ENCODE data around the gene FDXR. TPM values are rescaled to one million over a fixed set of nuclear protein-coding genes. Genes with fewer than 3 reads are reported as not detected.

FDXR gene
- total and polyA plus RNA-seq, 2 donors (not counting 1 experiment from before 2014, with no cell fraction given) = 4.6 to 7.0 TPM

DNA sequence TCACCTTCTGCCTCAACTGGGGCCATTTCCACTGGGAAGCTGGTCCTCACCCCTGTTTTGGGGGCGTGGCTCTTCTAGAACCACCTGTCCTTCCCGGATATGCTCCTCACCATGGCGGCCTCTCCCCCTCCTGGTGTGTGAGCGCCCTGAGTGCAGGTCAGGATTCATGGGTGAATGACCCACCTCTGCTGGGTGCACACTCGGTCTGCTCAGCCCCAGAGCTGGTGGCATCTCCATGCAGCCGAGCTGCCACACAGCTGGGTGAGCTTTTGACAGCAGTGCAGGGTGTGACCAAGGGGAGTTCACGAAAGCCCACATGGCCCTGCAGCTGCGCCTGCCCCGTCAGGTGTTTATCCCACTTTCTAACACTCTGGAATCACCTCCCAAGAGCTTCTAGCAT is 40.4 kb downstream of the FDXR start:
- ChIA-PET CTCF (interaction anchor here (0.6 to 2.3 kb wide), 5 partner anchors 10 to 87 kb away, joined by 3 to 8 read pairs (median 5); no protein-coding TSS in a partner anchor), POLR2A (interaction anchor here (0.6 kb wide), 1 partner anchor 487 kb away, joined by 5 read pairs; no protein-coding TSS in a partner anchor)
- peaks cover 0 to 8% (median 0%) of the 10 kb centered on the region in 3 donors for H3K9me3 ChIP-seq (ENCODE audit: control extremely low read depth in 1 of 3, control insufficient read depth in 2 of 3, insufficient read depth in 1 of 3, low read length in 2 of 3)
- peak; percentile 51 for ATAC-seq (ENCODE audit: low read depth)
- H3K4me1 ChIP-seq (ENCODE audit: control insufficient read depth in 2 of 2, insufficient read depth in 2 of 2, low read length in 2 of 2) = peaks cover 26 to 38% of the 10 kb centered on the region in 2 donors
- DNase-seq = peak; percentile 33
- no peak overlapping the region for H3K4me3 ChIP-seq (ENCODE audit: control extremely low read depth in 1 of 5, extremely low read depth in 1 of 5, insufficient read depth in 1 of 5, low read depth in 2 of 5, low read length in 4 of 5)
- no peak overlapping the region for H3K9ac ChIP-seq (ENCODE audit: low read length)
- Mint-ChIP-seq H3K27me3 (no peaks in the 10 kb centered on the region), H3K9me3 (ENCODE audit: insufficient read depth) (no peaks in the 10 kb centered on the region), H3K4me3 (peak overlapping the region; percentile 13), H3K4me1 (peaks cover 39% of the 10 kb centered on the region), H3K27ac (peak overlapping the region; percentile 79)
- H4K20me1 ChIP-seq (ENCODE audit: control insufficient read depth, insufficient read depth, low read length, poor library complexity, severe bottlenecking) = peaks cover 5% of the 10 kb centered on the region
- H3K79me2 ChIP-seq (ENCODE audit: control insufficient read depth, insufficient read depth, low read length) = peaks cover 2% of the 10 kb centered on the region
- no peak overlapping the region for H3K27ac ChIP-seq (ENCODE audit: low read length in 2 of 2)
- no peak overlapping the region for H2AFZ ChIP-seq (ENCODE audit: insufficient read depth, low read depth, low read length, poor library complexity, severe bottlenecking)
- WGBS (ENCODE audit: insufficient coverage) = 62% methylated on average over 7 of the region's 9 CpGs
- peaks cover 0 to 15% of the 10 kb centered on the region in 2 experiments for H3K36me3 ChIP-seq (replicated peaks in 1 of 2; ENCODE audit: control extremely low read depth in 1 of 2, control insufficient read depth in 1 of 2, extremely low read depth in 1 of 2, insufficient read depth in 2 of 2, low read length in 1 of 2)
- H3K4me2 ChIP-seq (replicated peaks; ENCODE audit: low read depth, low read length, poor library complexity, severe bottlenecking) = peak overlapping the region; percentile 13
- intact Hi-C loops (cut with micrococcal nuclease) = no loop called here
- no peak for TF ChIP-seq EZH2 (IDR thresholded peaks at IDR 0.05; ENCODE audit: borderline replicate concordance, insufficient read depth, low read depth, low read length, poor library complexity, severe bottlenecking)
- TF ChIP-seq, protein P1, sequence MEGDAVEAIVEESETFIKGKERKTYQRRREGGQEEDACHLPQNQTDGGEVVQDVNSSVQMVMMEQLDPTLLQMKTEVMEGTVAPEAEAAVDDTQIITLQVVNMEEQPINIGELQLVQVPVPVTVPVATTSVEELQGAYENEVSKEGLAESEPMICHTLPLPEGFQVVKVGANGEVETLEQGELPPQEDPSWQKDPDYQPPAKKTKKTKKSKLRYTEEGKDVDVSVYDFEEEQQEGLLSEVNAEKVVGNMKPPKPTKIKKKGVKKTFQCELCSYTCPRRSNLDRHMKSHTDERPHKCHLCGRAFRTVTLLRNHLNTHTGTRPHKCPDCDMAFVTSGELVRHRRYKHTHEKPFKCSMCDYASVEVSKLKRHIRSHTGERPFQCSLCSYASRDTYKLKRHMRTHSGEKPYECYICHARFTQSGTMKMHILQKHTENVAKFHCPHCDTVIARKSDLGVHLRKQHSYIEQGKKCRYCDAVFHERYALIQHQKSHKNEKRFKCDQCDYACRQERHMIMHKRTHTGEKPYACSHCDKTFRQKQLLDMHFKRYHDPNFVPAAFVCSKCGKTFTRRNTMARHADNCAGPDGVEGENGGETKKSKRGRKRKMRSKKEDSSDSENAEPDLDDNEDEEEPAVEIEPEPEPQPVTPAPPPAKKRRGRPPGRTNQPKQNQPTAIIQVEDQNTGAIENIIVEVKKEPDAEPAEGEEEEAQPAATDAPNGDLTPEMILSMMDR (IDR thresholded peaks at IDR 0.05) = no peak
- no peaks in the 10 kb centered on the region for H3K27me3 ChIP-seq (replicated peaks in 1 of 4; ENCODE audit: control extremely low read depth in 1 of 4, control insufficient read depth in 3 of 4, insufficient read depth in 4 of 4, low read length in 3 of 4)

DNA sequence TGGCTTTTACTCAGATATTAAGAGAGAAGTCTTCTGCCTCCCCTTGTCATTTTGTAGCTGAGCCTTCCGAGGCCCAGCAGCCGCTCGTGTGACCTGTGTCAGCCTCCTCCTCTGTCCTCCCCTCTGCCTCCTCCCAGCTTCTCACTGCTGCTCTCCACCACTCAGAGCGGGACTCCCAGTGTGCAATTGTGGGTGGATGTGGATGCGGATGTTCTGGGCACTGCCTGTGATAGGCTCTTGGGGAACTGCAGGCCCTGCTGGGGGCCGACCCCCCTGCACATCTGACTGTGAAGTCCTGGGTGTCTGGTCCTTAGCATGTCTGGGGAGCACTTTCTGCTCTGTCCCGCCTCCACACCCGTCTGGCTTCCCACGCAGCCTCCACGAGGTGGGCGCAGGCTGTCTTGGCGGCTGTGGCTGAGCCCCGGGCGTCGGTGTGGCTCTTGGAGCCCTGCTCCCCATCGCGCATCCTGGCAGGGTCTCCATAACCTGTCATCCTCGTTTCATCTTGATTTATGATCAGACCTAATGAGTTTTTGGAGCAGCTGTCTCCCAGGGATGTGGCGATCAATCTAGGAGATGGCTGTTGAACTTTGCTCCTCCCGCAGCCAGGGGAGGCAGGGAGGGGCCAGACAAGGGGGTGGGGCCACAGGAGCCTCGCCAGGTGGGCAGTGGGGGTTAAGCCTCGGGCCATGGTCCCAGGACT is 41.2 kb downstream of the FDXR start:
- Histone ChIP-seq H3K4me2 (replicated peaks; ENCODE audit: low read depth, low read length, poor library complexity, severe bottlenecking) (no peak overlapping the region), H3K9me3 (ENCODE audit: control extremely low read depth in 1 of 3, control insufficient read depth in 2 of 3, insufficient read depth in 1 of 3, low read length in 2 of 3) (peaks cover 0 to 8% (median 0%) of the 10 kb centered on the region in 3 donors), H3K36me3 (replicated peaks in 1 of 2; ENCODE audit: control extremely low read depth in 1 of 2, control insufficient read depth in 1 of 2, extremely low read depth in 1 of 2, insufficient read depth in 2 of 2, low read length in 1 of 2) (peaks cover 0 to 11% of the 10 kb centered on the region in 2 experiments), H3K4me3 (ENCODE audit: control extremely low read depth in 1 of 5, extremely low read depth in 1 of 5, insufficient read depth in 1 of 5, low read depth in 2 of 5, low read length in 4 of 5) (no peak overlapping the region), H3K9ac (ENCODE audit: low read length) (no peak overlapping the region), H3K27me3 (replicated peaks in 1 of 4; ENCODE audit: control extremely low read depth in 1 of 4, control insufficient read depth in 3 of 4, insufficient read depth in 4 of 4, low read length in 3 of 4) (no peaks in the 10 kb centered on the region), H4K20me1 (ENCODE audit: control insufficient read depth, insufficient read depth, low read length, poor library complexity, severe bottlenecking) (peaks cover 4% of the 10 kb centered on the region), H3K79me2 (ENCODE audit: control insufficient read depth, insufficient read depth, low read length) (no peaks in the 10 kb centered on the region), H3K4me1 (ENCODE audit: control insufficient read depth in 2 of 2, insufficient read depth in 2 of 2, low read length in 2 of 2) (peaks cover 26 to 38% of the 10 kb centered on the region in 2 donors), H2AFZ (ENCODE audit: insufficient read depth, low read depth, low read length, poor library complexity, severe bottlenecking) (no peak overlapping the region), H3K27ac (ENCODE audit: low read length in 2 of 2) (no peak overlapping the region)
- Mint-ChIP-seq H3K27me3 (no peaks in the 10 kb centered on the region), H3K9me3 (ENCODE audit: insufficient read depth) (no peaks in the 10 kb centered on the region), H3K27ac (no peak overlapping the region), H3K4me3 (no peak overlapping the region), H3K4me1 (peaks cover 37% of the 10 kb centered on the region)
- no peak for ATAC-seq (ENCODE audit: low read depth)
- TF ChIP-seq, protein P1 (IDR thresholded peaks at IDR 0.05) = no peak
- TF ChIP-seq EZH2 (IDR thresholded peaks at IDR 0.05; ENCODE audit: borderline replicate concordance, insufficient read depth, low read depth, low read length, poor library complexity, severe bottlenecking) = no peak
- intact Hi-C loops (cut with micrococcal nuclease) = no loop called here
- 95% methylated on average over 19 of the region's 22 CpGs for WGBS (ENCODE audit: insufficient coverage)
- ChIA-PET CTCF (interaction anchor here (0.6 to 2.1 kb wide), 2 partner anchors 41 to 47 kb away, joined by 5 to 7 read pairs; no protein-coding TSS in a partner anchor), POLR2A (no interaction called here)
- no peak for DNase-seq
